Activated T-helper 17 cell treated with anti-CD3 and anti-CD28 coated beads, Interleukin-2, amount 50 U/mL, for 72 hours (primary cell): ENCODE measurements around the gene RPS19. TPM values are rescaled to one million over a fixed set of nuclear protein-coding genes. Genes with fewer than 3 reads are reported as not detected.
A peak's percentile ranks its signal among the peaks of the same experiment; 100 is the strongest.
"Not testable (repeated sequence)": the region's sequence is repeated elsewhere in the genome, so short reads cannot be mapped to it uniquely, and the experiment has no call there.

Experiments
- ATAC-seq: fragments of 150-1000 bp; cut with Tn5 transposase; replicated peaks from 2 replicates; pipeline ENCODE4 v1.10.0; 2021; ENCODE audit warnings: mild to moderate bottlenecking, moderate library complexity
- H3K27ac Mint-ChIP-seq: one replicate; pipeline ENCODE4 v1.8.0; 2022; ENCODE audit warnings: mixed read lengths
- H3K27me3 Mint-ChIP-seq: one replicate; pipeline ENCODE4 v1.8.0; 2022; ENCODE audit warnings: mixed read lengths
- H3K36me3 Mint-ChIP-seq: one replicate; pipeline ENCODE4 v1.8.0; 2022; ENCODE audit warnings: low read depth, mild to moderate bottlenecking, mixed read lengths
- H3K4me1 Mint-ChIP-seq: one replicate; pipeline ENCODE4 v1.8.0; 2022; ENCODE audit warnings: mixed read lengths
- H3K4me3 Mint-ChIP-seq: one replicate; pipeline ENCODE4 v1.8.0; 2022; ENCODE audit warnings: mild to moderate bottlenecking, mixed read lengths
- H3K9me3 Mint-ChIP-seq: one replicate; pipeline ENCODE4 v1.8.0; 2022; ENCODE audit warnings: mixed read lengths
- total RNA-seq, 2 donors: library from RNA; stranded (reverse); gene quantifications; one replicate each; pipeline ENCODE4 v1.2.3, GENCODE V29; 2022

The RPS19 gene
- total RNA-seq, 2 donors from 2014 or later: 3,531 to 4,049 TPM

DNA sequence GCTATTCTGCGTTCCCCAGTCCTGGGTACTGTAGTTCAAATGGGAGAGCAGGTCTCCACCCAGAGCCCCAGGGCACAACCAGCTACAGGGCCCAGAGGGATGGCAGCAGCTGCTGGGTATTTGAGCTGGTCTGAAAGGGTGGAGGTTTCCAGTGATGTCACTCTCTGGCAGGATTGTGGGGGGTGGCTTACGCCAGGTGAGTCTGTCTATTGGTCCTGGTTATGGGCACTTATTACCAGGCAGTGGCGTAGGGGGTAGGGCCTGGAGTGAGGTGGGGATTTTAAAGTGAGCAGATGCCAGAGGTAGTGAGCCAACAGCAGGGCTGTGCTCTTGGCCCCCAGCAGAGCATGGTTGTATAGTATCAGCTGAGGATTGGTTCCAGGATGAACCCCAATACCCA lies 6.2 kb downstream of the RPS19 start:
- Mint-ChIP-seq H3K27ac (peak overlapping the region; percentile 78), H3K9me3 (no peaks in the 10 kb centered on the region), H3K36me3 (peaks cover 100% of the 10 kb centered on the region), H3K4me3 (peak overlapping the region; percentile 90), H3K27me3 (no peaks in the 10 kb centered on the region), H3K4me1 (peaks cover 48% of the 10 kb centered on the region)
- ATAC-seq: no peak

DNA sequence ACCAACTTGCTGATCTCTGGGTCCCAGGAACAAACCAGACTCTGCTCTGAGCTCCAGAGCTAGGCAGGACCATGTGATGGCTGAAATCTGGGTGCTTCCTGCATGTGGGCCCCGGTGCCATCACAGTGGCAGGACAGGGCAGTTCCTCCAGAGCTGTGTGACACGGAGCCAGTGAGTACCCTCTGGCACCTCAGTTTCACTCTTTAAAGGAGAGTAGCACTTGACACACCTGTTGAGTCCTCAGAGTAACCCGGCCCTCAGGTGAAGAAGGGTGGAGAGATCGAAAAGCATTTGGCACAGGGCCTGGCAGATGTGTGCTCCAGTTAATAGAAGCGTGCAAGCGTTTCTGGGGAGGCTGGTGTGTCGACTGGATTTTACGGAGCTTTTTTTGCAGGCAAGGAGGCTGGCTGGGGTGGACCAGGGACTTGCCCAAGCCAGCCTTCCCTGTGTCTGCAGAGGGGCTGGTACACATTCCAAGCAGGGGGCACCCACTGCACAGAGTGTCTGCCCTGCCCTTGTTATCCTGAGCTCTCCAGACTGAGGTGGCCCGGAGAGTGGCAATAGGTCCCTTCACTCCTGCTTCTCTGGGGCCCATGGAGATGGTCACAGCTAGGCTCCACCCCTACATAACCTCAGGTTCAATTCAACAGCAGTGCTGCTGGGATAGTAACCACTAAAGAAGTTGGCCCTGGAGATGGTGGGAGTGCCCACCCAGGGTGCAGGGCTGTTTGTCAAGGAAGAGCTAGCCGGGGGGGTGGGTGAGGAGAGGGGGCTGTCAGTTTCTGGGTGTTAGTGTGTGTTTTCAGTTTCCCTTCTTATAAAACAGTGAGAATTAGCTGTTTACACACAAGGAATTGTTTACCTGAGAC lies 8.3 kb downstream of the RPS19 start:
- peak overlapping the region; percentile 84 for H3K4me3 Mint-ChIP-seq
- no peaks in the 10 kb centered on the region for H3K27me3 Mint-ChIP-seq

DNA sequence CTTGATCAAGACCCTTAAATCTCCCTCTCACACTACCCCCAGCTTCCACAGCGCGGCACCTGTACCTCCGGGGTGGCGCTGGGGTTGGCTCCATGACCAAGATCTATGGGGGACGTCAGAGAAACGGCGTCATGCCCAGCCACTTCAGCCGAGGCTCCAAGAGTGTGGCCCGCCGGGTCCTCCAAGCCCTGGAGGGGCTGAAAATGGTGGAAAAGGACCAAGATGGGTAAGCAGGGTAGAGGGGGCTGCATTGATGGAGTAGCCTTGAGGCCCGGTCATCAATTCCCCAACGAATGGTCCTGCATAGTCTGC lies 8.9 kb downstream of the RPS19 start:
- H3K27ac Mint-ChIP-seq: no peak overlapping the region
- H3K4me3 Mint-ChIP-seq: peak overlapping the region; percentile 84
- no peaks in the 10 kb centered on the region for H3K27me3 Mint-ChIP-seq
- ATAC-seq: no peak
- H3K9me3 Mint-ChIP-seq: no peaks in the 10 kb centered on the region
- peaks cover 94% of the 10 kb centered on the region for H3K36me3 Mint-ChIP-seq
- peaks cover 46% of the 10 kb centered on the region for H3K4me1 Mint-ChIP-seq

More for the DNA sequence above, 8.3 kb downstream of the RPS19 start:
- Mint-ChIP-seq H3K36me3 (peaks cover 99% of the 10 kb centered on the region), H3K4me1 (peaks cover 50% of the 10 kb centered on the region), H3K27ac (peak overlapping the region; percentile 89), H3K9me3 (no peaks in the 10 kb centered on the region)
- no peak for ATAC-seq

DNA sequence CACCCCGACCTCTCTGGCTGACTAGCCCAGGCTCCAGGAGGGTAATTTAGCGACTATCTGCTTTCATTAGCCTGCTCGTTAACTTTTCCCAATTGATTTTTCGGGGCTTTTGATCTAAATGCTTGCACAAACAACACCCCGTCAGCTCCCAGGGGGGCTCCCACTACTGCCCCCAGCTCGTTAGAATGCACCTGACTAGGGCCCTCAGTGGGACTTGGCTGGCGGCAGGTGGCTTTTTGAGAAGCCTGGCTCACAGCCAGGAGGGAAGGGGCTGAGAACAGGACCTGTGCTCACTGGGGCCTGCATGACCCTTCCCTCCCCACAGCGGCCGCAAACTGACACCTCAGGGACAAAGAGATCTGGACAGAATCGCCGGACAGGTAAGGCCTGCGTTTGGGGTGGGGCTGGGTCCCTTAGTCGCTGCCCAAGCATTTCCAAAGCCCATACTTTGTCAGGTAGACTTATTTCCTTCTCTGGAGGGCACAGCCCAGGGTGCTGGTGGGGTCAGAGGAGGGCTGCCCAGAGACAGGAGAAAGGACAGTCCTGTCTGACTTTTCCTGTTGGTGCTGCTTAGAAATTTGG lies 9.4 kb downstream of the RPS19 start:
- Mint-ChIP-seq H3K27me3 (no peaks in the 10 kb centered on the region), H3K36me3 (peaks cover 89% of the 10 kb centered on the region), H3K27ac (peak overlapping the region; percentile 98), H3K4me1 (peaks cover 41% of the 10 kb centered on the region), H3K9me3 (no peaks in the 10 kb centered on the region), H3K4me3 (peak overlapping the region; percentile 84)
- ATAC-seq: no peak

DNA sequence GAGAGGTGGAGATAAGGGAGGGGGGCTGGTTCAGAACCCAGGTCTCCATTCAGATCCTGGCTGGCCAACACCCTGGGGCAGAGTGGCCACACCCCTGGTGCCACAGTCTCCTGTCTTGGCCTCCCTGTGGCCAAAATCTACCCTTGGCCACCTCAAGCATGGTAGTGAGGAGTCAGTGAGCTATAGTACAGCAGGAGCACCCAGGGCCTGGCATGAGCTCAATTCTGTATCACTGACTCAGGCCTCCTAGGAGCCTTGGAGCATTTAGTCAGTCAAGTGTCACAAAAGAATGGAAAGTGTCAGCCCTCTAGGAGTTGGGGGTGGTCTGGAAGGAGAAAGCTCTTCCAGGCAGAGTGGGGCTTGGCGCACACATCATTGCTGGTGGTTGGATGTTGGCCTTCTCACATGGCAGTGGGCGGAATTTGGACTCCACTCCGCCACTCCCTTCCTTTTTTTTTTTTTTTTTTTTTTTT lies 10.4 kb downstream of the RPS19 start:
- Mint-ChIP-seq H3K4me1 (peaks cover 42% of the 10 kb centered on the region), H3K27ac (peak overlapping the region; percentile 98), H3K27me3 (no peaks in the 10 kb centered on the region), H3K36me3 (peaks cover 79% of the 10 kb centered on the region), H3K9me3 (no peaks in the 10 kb centered on the region), H3K4me3 (peak overlapping the region; percentile 84)
- peak; percentile 54 for ATAC-seq

DNA sequence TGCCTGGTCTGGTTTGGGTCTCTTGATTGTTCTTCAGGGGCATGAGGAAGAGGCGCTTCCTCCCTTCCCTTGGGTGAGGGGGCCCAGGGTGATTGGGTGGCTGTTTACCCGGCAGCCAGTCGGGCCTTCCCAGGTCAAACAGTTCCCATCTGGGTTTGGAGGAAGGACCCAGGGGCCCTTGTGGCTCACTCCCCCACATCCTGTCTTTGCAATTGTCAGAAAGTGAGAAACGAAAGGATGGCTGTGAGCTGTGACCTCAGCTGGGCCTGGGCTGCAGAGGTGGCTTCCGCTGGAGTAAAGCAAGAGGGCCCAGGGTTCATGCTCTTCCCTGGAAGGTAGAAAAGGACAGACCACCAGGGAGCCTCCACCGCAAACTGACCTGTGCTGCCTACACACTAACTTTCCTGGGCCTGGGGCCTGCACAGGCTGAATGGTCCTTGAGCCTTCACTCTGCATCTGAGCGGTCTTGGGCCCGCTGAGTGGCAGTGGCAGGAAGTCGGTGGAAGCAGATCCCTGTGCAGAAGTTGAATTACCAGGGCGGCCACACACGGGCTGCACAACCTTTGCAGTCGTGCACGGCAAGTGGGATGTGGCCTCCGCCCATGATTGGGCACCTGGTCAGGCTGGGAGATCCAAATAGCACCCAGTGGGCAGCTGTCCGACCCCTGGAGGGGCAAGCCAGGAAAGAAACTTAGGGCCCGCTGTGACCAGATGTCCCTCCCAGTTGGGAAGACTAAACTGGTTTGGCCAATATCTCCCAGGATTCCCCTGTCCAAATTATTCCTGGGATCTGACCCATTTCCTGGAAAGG lies 11.7 kb downstream of the RPS19 start:
- peak overlapping the region; percentile 98 for H3K27ac Mint-ChIP-seq
- H3K27me3 Mint-ChIP-seq: no peaks in the 10 kb centered on the region
- H3K36me3 Mint-ChIP-seq: peaks cover 66% of the 10 kb centered on the region
- peak; percentile 84 for ATAC-seq
- H3K4me1 Mint-ChIP-seq: peaks cover 43% of the 10 kb centered on the region
- H3K9me3 Mint-ChIP-seq: no peaks in the 10 kb centered on the region
- H3K4me3 Mint-ChIP-seq: peak overlapping the region; percentile 84

DNA sequence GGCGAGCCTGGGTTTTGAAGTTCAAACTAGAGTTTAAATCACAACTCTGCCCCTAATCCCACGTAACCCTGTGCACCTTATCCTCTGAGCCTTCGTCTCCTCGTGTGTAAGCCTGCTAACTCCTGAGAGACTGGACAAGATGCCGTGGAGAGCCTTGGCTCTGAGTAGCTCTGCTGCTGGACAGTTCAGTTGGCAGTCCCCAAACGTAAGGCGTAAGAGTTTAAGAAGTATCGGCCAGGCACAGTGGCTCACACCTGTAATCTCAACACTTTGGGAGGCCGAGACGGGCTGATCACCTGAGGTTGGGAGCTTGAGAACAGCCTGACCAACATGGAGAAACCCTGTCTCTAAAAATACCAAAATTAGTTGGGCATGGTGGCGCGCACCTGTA lies 12.3 kb downstream of the RPS19 start:
- H3K27me3 Mint-ChIP-seq: no peaks in the 10 kb centered on the region
- peak overlapping the region; percentile 84 for H3K4me3 Mint-ChIP-seq
- peaks cover 45% of the 10 kb centered on the region for H3K4me1 Mint-ChIP-seq
- peaks cover 60% of the 10 kb centered on the region for H3K36me3 Mint-ChIP-seq
- no peaks in the 10 kb centered on the region for H3K9me3 Mint-ChIP-seq
- no peak overlapping the region for H3K27ac Mint-ChIP-seq
- no peak for ATAC-seq

DNA sequence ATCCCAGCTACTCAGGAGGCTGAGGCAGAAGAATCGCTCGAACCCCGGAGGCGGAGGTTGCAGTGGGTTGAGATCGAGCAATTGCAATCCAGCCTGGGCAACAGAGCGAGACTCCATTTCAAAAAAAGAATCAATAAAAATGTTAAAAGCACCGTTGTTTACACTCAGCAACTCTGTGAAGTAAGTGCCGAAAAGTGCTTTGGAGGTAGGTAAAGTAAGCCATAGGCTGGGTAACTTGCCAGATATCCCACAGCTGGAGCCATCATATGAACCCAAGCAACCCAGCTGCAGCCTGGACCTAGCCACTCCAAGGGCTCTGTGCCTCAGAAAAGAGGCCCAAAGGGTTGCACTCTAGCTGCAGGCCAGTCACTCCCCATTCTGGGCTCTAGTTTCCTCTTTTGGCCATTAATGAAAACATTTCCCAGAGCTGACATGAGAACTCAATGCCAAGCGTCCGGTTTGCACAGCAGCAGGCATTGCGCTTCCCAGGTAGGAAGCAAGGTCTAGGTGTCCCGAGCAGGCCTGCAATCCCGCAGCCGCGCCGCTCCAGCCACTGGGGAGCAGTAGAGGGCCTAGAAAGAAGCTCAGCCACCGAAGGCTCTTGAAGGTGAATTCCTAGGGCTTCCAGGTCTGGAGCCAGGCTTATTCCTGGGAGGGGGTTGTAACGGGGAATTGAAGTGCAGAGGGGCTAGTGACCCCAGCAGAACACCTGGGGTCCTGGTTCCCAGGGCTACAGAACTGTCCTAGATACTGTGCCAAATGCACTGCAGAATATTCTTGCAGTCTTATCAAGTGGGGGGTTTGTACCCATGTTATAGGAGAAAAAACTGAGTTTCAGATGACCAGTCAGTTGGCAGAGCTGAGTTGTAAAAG lies 13.0 kb downstream of the RPS19 start:
- peak overlapping the region; percentile 84 for H3K4me3 Mint-ChIP-seq

DNA sequence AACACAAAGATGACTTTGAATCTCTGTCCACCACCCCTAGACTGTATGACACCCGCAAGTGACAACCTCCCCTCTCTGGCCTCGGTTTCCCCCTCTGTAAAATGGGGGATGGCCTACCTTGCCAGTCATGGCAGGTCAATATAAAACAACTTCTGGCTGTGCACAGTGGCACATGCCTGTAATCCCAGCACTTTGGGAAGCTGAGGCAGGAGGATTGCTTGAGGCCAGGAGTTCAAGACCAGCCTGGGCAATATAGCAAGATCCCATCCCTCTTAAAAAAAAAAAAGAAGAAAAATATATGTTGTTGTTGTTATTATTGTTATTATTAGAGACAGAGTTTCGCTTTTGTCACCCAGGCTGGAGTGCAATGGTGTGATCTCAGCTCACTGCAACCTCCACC lies 15.9 kb downstream of the RPS19 start:
- peaks cover 29% of the 10 kb centered on the region for H3K4me1 Mint-ChIP-seq
- not testable (repeated sequence) for H3K27me3 Mint-ChIP-seq, H3K9me3 Mint-ChIP-seq, ATAC-seq
- peak overlapping the region; percentile 83 for H3K27ac Mint-ChIP-seq
- H3K36me3 Mint-ChIP-seq: peaks cover 24% of the 10 kb centered on the region
- peak overlapping the region; percentile 65 for H3K4me3 Mint-ChIP-seq

More for the DNA sequence above, 13.0 kb downstream of the RPS19 start:
- H3K27me3 Mint-ChIP-seq: no peaks in the 10 kb centered on the region
- H3K36me3 Mint-ChIP-seq: peaks cover 53% of the 10 kb centered on the region
- no peaks in the 10 kb centered on the region for H3K9me3 Mint-ChIP-seq
- H3K4me1 Mint-ChIP-seq: peaks cover 43% of the 10 kb centered on the region
- ATAC-seq: no peak
- H3K27ac Mint-ChIP-seq: peak overlapping the region; percentile 63

DNA sequence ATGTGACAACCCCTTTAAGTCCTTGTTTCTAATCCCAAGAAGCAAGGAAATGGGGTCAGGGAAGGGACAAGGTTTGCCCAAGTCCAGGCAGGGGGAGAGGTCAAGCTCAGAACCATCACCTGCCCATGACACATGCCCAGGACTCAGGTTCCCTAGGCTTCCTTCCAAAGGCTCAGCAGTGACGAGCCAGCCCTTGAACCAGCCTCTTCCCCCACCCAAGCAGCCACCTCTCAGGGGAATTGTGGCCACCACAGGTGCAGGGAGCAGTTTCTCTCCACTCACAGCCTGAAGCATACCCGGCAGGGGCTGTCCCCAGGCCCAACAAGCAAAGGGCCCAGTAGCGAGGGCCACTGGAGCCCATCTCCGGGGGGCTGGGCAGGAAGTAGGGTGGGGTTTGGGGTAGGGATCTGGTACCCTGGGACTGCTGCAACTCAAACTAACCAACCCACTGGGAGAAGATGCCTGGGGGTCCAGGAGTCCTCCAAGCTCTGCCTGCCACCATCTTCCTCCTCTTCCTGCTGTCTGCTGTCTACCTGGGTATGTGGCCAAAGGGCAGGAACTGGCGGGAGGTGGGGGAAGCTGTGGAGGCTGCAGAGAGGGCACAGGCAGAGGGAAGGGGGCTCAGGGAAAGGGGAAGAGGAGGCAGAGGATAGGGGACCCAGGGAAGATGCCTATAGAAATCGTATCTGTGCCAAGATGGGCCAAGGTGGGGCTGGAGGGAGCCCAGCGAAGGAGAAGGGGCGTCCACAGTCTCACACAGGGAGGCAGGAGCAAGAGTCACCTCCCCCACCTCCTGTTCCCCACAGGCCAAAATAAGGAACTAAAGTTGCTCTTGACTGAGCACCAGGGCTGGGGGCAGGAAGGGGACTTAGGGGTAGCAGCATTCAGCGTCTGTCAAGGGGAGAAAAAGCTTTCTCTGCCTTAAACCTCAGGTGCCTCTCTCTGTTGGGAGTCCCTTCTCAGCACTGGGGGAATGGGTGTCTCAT lies 17.1 kb downstream of the RPS19 start, which contains the start of gene CD79A:
TSS of gene CD79A (plus strand) at position 433 of the 986 bp plus-strand sequence. CDS start at position 459, 26 bp downstream.
- Mint-ChIP-seq H3K27ac (peak within 1 kb of the TSS; percentile 83), H3K4me1 (peaks cover 20% of the 10 kb centered on the region), H3K36me3 (peaks cover 14% of the 10 kb centered on the region), H3K9me3 (no peaks in the 10 kb centered on the region), H3K27me3 (no peaks in the 10 kb centered on the region), H3K4me3 (peak within 1 kb of the TSS; percentile 65)
- ATAC-seq: no peak

DNA sequence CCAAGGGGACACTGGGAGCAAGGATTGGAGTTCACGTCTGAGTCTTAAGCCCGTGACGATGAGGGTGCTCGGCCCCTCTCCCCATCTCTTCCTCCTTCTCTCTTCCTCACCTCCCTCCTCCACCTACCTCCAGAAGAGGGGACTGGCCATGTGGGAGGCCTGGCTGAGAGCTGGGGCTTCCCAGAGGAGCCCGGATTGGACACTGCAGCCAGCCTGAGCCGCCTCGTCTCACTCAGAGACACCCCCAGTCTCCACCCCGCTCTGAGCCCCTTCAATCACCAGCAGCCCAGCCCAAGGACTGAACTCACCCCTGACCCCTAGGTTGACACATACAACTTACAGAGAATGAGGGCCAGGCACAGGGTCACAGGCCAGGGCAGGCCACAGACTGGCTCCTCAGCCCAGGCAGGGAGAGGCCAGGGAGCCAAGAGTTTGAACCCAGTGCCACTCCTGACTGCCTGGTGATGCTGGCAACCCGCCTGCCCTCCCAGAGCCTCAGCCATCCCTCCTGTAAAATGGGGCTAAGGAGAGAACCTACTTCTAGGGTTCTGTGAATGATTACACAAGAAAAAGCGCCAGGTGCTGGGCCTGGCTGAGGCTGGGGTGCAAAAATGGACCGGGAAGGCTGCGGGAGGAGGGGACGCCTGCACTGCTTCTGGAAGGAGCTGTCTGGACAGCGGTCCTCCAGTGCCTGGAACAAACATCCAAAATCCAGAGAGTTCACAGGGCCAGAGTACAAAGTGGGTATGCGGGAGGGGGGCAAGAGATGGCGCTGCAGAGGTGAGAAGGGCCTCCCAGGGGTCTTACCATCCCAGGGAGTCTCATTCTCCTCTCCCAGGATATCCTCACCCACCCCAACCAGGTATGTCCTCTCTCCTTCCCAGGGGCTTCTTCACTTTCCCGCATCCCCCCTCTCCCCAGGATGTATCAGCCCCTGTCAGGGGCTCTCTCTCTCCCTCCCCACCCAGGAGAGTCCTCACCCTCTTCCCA lies 18.2 kb downstream of the RPS19 start:
- H3K4me3 Mint-ChIP-seq: no peak overlapping the region
- H3K27ac Mint-ChIP-seq: peak overlapping the region; percentile 29
- peaks cover 11% of the 10 kb centered on the region for H3K36me3 Mint-ChIP-seq
- peaks cover 23% of the 10 kb centered on the region for H3K4me1 Mint-ChIP-seq
- no peaks in the 10 kb centered on the region for H3K9me3 Mint-ChIP-seq
- H3K27me3 Mint-ChIP-seq: no peaks in the 10 kb centered on the region
- no peak for ATAC-seq

DNA sequence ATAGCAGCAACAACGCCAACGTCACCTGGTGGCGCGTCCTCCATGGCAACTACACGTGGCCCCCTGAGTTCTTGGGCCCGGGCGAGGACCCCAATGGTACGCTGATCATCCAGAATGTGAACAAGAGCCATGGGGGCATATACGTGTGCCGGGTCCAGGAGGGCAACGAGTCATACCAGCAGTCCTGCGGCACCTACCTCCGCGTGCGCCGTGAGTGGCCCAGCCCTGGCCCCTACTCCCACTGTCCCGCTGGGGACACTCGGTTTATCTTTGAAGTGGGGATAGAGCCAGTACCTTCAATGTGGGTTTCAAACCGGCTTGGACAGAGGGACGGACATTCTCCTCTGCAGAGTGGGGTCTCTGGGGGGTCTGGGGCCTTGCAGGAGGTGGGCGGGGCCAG lies 19.0 kb downstream of the RPS19 start:
- Mint-ChIP-seq H3K36me3 (peaks cover 17% of the 10 kb centered on the region), H3K4me1 (peaks cover 20% of the 10 kb centered on the region), H3K27me3 (no peaks in the 10 kb centered on the region), H3K4me3 (no peak overlapping the region), H3K9me3 (no peaks in the 10 kb centered on the region), H3K27ac (peak overlapping the region; percentile 29)
- ATAC-seq: no peak
